K562 (cell line): Measurements from ENCODE around the gene IRF9. TPM values are rescaled to one million over a fixed set of nuclear protein-coding genes. Genes with fewer than 3 reads are reported as not detected.

ENCODE experiments used
- ATAC-seq: fragments of 200-7000 bp; cut with Tn5 transposase; 3 replicates; pipeline ENCODE4 v1.9.1; 2020; ENCODE audit warnings: moderate library complexity
- BruUV-seq: library from RNA; stranded (reverse); fragments of 400-500 nt; replicated peaks from 2 replicates; lab custom pipeline; 2021; lab: Mats Ljungman, UMichigan
- CTCF ChIA-PET: fragments of 300-600 bp; formaldehyde crosslinking; extraction: SDS; loops from one replicate; lab custom pipeline; 2021; ENCODE audit warnings: low intra/inter-chr PET ratio; lab: Yijun Ruan, JAX
- POLR2A ChIA-PET: fragments of 300-600, 350-650 bp; sonication (Branson Sonifier 250); formaldehyde crosslinking; extraction: SDS; loops from one replicate; lab custom pipeline; 2021; ENCODE audit warnings: antibody characterized with exemption, inconsistent platforms; lab: Yijun Ruan, JAX
- DNase-seq, 4 experiments: peaks; one replicate each; pipeline versions ENCODE4 v3.0.0 to v3.0.0-alpha.2; 2011 to 2018; ENCODE audit warnings: low spot score in 3 of 4, mixed read lengths in 3 of 4; ENCODE audit errors: extremely low read depth in 1 of 4
- FAIRE-seq: peaks from 2 replicates; lab custom pipeline; 2011; peaks lifted over from hg19 to GRCh38; lab: Jason Lieb, UNC
- H2AFZ ChIP-seq: 2 replicates; pipeline ENCODE4 v1.6.0; 2011; ENCODE audit warnings: low read depth, low read length, control low read depth, inconsistent platforms
- H3K27ac ChIP-seq: fragments of 200-600 bp; 3 replicates; pipeline ENCODE4 v1.8.0; 2011; ENCODE audit warnings: low read depth, mild to moderate bottlenecking, control low read depth, inconsistent platforms, low read length, moderate library complexity, mixed read lengths; ENCODE audit errors: extremely low read depth
- H3K27me3 ChIP-seq, 2 experiments: fragments of 300-600 bp in 1 of 2; 2 replicates in 1 of 2; 3 replicates in 1 of 2; pipeline versions ENCODE4 v1.6.0 to v1.8.0; 2011; ENCODE audit warnings: inconsistent platforms in 2 of 2, low read length in 2 of 2, mild to moderate bottlenecking in 1 of 2, mixed read lengths in 1 of 2, moderate library complexity in 1 of 2; ENCODE audit not compliant: control insufficient read depth in 2 of 2, insufficient read depth in 2 of 2
- H3K36me3 ChIP-seq: fragments of 300-600 bp; 3 replicates; pipeline ENCODE4 v1.8.0; 2011; ENCODE audit warnings: mild to moderate bottlenecking, low read length, inconsistent platforms; ENCODE audit not compliant: control insufficient read depth, insufficient read depth
- H3K4me1 ChIP-seq, 2 experiments: fragments of 200-600 bp in 1 of 2; replicated peaks in 1 of 2; 2 replicates in 1 of 2; 3 replicates in 1 of 2; pipeline versions ENCODE4 v1.5.1 to v1.8.0; 2011; ENCODE audit warnings: inconsistent platforms in 2 of 2, low read length in 2 of 2, mild to moderate bottlenecking in 1 of 2, mixed read lengths in 1 of 2, moderate library complexity in 1 of 2; ENCODE audit not compliant: control insufficient read depth in 2 of 2, insufficient read depth in 2 of 2
- H3K4me2 ChIP-seq: 2 replicates; pipeline ENCODE4 v1.6.1; 2011; ENCODE audit warnings: low read length, control low read depth, inconsistent platforms, mixed read lengths; ENCODE audit not compliant: insufficient read depth
- H3K4me3 ChIP-seq: fragments of 200-600 bp; sonication (generic), shearing (Covaris generic); 2 replicates; pipeline ENCODE4 v1.5.1; 2016; ENCODE audit warnings: control low read depth, inconsistent platforms
- H3K79me2 ChIP-seq: fragments of 200-600 bp; 3 replicates; pipeline ENCODE4 v1.8.0; 2011; ENCODE audit warnings: low read length, inconsistent platforms; ENCODE audit not compliant: control insufficient read depth, insufficient read depth
- H3K9ac ChIP-seq, 2 experiments: 2 replicates each; pipeline versions ENCODE4 v1.6.0 to v1.6.1; 2011; ENCODE audit warnings: low read depth in 2 of 2, low read length in 2 of 2, control low read depth in 1 of 2, inconsistent platforms in 1 of 2, mild to moderate bottlenecking in 1 of 2, mixed read lengths in 1 of 2; ENCODE audit not compliant: insufficient read depth in 1 of 2
- H3K9me1 ChIP-seq: one replicate; pipeline ENCODE4 v1.6.0; 2011; ENCODE audit warnings: inconsistent platforms, mild to moderate bottlenecking, low read length, moderate library complexity; ENCODE audit not compliant: control insufficient read depth, insufficient read depth
- H3K9me3 ChIP-seq: replicated peaks from 2 replicates; pipeline ENCODE4 v1.5.1; 2011; ENCODE audit warnings: low read depth, low read length, inconsistent platforms; ENCODE audit not compliant: control insufficient read depth, insufficient read depth
- H4K20me1 ChIP-seq: replicated peaks from 2 replicates; pipeline ENCODE4 v1.6.1; 2011; ENCODE audit warnings: low read length, inconsistent platforms, mixed read lengths; ENCODE audit not compliant: control insufficient read depth, insufficient read depth
- IRF2 ChIP-seq: sonication (generic); formaldehyde crosslinking; IDR thresholded peaks from 2 replicates; pipeline ENCODE4 v1.8.1; 2022; ENCODE audit warnings: mild to moderate bottlenecking, missing genetic modification reagents
- MLX ChIP-seq, 2 experiments: fragments of 450-650 bp in 1 of 2; sonication (generic) in 1 of 2; formaldehyde crosslinking; conservative IDR thresholded peaks; 2 replicates each; pipeline versions ENCODE4 v1.4.0 to v1.8.1; 2020 to 2022; ENCODE audit warnings: mild to moderate bottlenecking in 1 of 2, missing genetic modification reagents in 1 of 2
- MTF1 ChIP-seq: fragments of 250-450 bp; sonication (Bioruptor Pico); IDR thresholded peaks from 2 replicates; pipeline ENCODE4 v1.9.0; 2021; ENCODE audit warnings: moderate library complexity, mild to moderate bottlenecking, inconsistent platforms, borderline replicate concordance
- NUFIP1 ChIP-seq: fragments of 450-650 bp; IDR thresholded peaks from 2 replicates; pipeline ENCODE4 v1.6.1; 2018; ENCODE audit not compliant: partially characterized antibody
- PCBP1 ChIP-seq: fragments of 200-400 bp; formaldehyde crosslinking; IDR thresholded peaks from 2 replicates; pipeline ENCODE4 v1.6.1; 2018; ENCODE audit warnings: mild to moderate bottlenecking, low read depth, low read length; ENCODE audit not compliant: poor library complexity, severe bottlenecking
- whole genome bisulfite sequencing: fragments of 100-300 bp; shearing (Covaris generic); methylation state at CpG from one replicate; pipeline ENCODE4 v1.1.6; 2016; ENCODE audit warnings: low coverage, mixed read lengths; ENCODE audit not compliant: insufficient coverage; ENCODE audit errors: missing lambda C conversion rate; 5-methylcytosine and 5-hydroxymethylcytosine counted together
- in situ Hi-C: fragments of 300-500 bp; cut with MboI; formaldehyde crosslinking; loops from 4 replicates; pipeline ENCODE4 v1.15.0; 2018; ENCODE audit warnings: inconsistent platforms, mixed read lengths
- intact Hi-C: fragments of 100-400 bp; cut with micrococcal nuclease; formaldehyde crosslinking; loops from 2 replicates; pipeline ENCODE4 v1.14.2; 2022
- polyA plus RNA-seq, 8 experiments: library from polyadenylated mRNA; depleted of rRNA in 4 of 8; stranded (reverse) in 5 of 8; unstranded in 3 of 8; fragments of >200 nt; fragmentation: Nextera tagmentation in 2 of 8; fragmentation: Illumina TruSeq in 1 of 8; extraction: Ambion mirVana in 2 of 8; extraction: Trizol in 1 of 8; gene quantifications; 2 replicates each; pipeline versions ENCODE4 v1.2.1 to v1.2.3, GENCODE V29; 2011 to 2014; ENCODE audit warnings: inconsistent platforms in 1 of 8, missing spikeins in 1 of 8
- total RNA-seq, 7 experiments: library from RNA; depleted of rRNA in 6 of 7; stranded (reverse); fragments of >200 nt in 6 of 7; fragmentation: Illumina TruSeq in 2 of 7; extraction: Trizol in 2 of 7; gene quantifications; 2 replicates each; pipeline versions ENCODE4 v1.2.1 to v1.2.3, GENCODE V29; 2011 to 2021; ENCODE audit warnings: low replicate concordance in 1 of 7

Gene IRF9
- total and polyA plus RNA-seq, 9 of the 15 experiments (the other 6 are each of a cell fraction or from before 2014, with no cell fraction given): 0.79 to 14.8 (median 6.1) TPM

- FAIRE-seq: no peak
- H3K36me3 ChIP-seq: peaks cover 65% of the 10 kb centered on the region; the same call in 2 of the 3 replicates
Observed at GRCh38 chr14:24207104-24207551, 46.1 kb downstream of the IRF9 start.

More at GRCh38 chr14:24207104-24207551, 46.1 kb downstream of the IRF9 start:
- POLR2A ChIA-PET: interaction anchor here (0.6 to 4.0 kb wide), 3 partner anchors 11 to 123 kb away, joined by 3 to 19 read pairs (median 4); partner anchors contain the start of genes CIDEB and TM9SF1
- Histone ChIP-seq H3K4me1 (peaks cover 8 to 13% of the 10 kb centered on the region in 2 experiments; a peak in 4 of 5 replicates), H3K9me1 (no peaks in the 10 kb centered on the region), H3K27ac (no peak overlapping the region), H4K20me1 (no peaks in the 10 kb centered on the region; the same call in 1 of the 2 replicates), H3K9ac (no peak overlapping the region; a peak in 1 of 4 replicates), H3K27me3 (no peaks in the 10 kb centered on the region), H3K9me3 (no peaks in the 10 kb centered on the region), H3K4me3 (no peak overlapping the region), H2AFZ (no peak overlapping the region), H3K4me2 (no peak overlapping the region), H3K79me2 (peaks cover 8% of the 10 kb centered on the region; the same call in 2 of the 3 replicates)
- in situ Hi-C loops (no loop called here), intact Hi-C loops (no loop called here)
- ATAC-seq: no peak
- CTCF ChIA-PET: no interaction called here
- no peak for DNase-seq
- no peak for TF ChIP-seq MLX (CRISPR knock-in tag; conservative IDR thresholded peaks at IDR 0.05)
- no peak for TF ChIP-seq PCBP1
- TF ChIP-seq NUFIP1: no peak
- no peak for TF ChIP-seq MTF1 (CRISPR knock-in tag)
- TF ChIP-seq IRF2 (CRISPR knock-in tag): no peak
- no TSS peak for BruUV-seq
- WGBS: 89% methylated on average over 5 of the region's 5 CpGs
